AG04449 (cell line): ENCODE results near the gene OPA3.
"Not testable (repeated sequence)": the region's sequence is repeated elsewhere in the genome, so short reads cannot be mapped to it uniquely, and the experiment has no call there.

Experiments used
- CTCF ChIA-PET: fragments of 350-600 bp; formaldehyde crosslinking; extraction: SDS; loops from one replicate; lab custom pipeline; 2021; ENCODE audit warnings: antibody characterized with exemption; lab: Yijun Ruan, JAX
- POLR2A ChIA-PET: fragments of 400-600, 350-600 bp; formaldehyde crosslinking; extraction: SDS; loops from one replicate; lab custom pipeline; 2020; ENCODE audit warnings: antibody characterized with exemption, inconsistent platforms; lab: Yijun Ruan, JAX
- DNase-seq: peaks from one replicate; pipeline ENCODE4 v3.0.0-alpha.2; 2010; ENCODE audit warnings: low read depth, low spot score
- H3K4me3 ChIP-seq: 2 replicates; pipeline ENCODE4 v1.5.1; 2011; ENCODE audit warnings: low read depth, mild to moderate bottlenecking, control low read depth, low read length
- CTCF ChIP-seq: IDR thresholded peaks from one replicate; pipeline ENCODE4 v1.5.1; 2011; ENCODE audit warnings: mild to moderate bottlenecking, moderate library complexity, low read length, control low read depth, inconsistent platforms; ENCODE audit not compliant: insufficient read depth; ENCODE audit errors: missing control alignments

The OPA3 gene

GRCh38 chr19:45621976-45622503 is 37.4 kb upstream of the OPA3 start:
- TF ChIP-seq CTCF = no peak
- no peak overlapping the region for H3K4me3 ChIP-seq
- ChIA-PET POLR2A (no interaction called here), CTCF (interaction anchor here (1.1 kb wide), 1 partner anchor 9 kb away, joined by 3 read pairs; no protein-coding TSS in a partner anchor)
- no peak for DNase-seq

GRCh38 chr19:45621389-45621788 is 36.8 kb upstream of the OPA3 start:
- TF ChIP-seq CTCF = no peak

GRCh38 chr19:45616704-45617017 is 32.1 kb upstream of the OPA3 start:
- POLR2A ChIA-PET = no interaction called here
- no peak overlapping the region for H3K4me3 ChIP-seq

More at GRCh38 chr19:45621389-45621788, 36.8 kb upstream of the OPA3 start:
- ChIA-PET CTCF (interaction anchor here (1.0 to 10.0 kb wide), 3 partner anchors 10 to 61 kb away, joined by 3 to 69 read pairs (median 5); partner anchors contain the start of gene EML2), POLR2A (no interaction called here)
- H3K4me3 ChIP-seq = no peak overlapping the region
- DNase-seq = no peak

GRCh38 chr19:45615795-45616703 is 31.4 kb upstream of the OPA3 start:
- H3K4me3 ChIP-seq = no peak overlapping the region
- no peak for DNase-seq
- no peak for TF ChIP-seq CTCF
- ChIA-PET CTCF (interaction anchor here (1.3 to 10.0 kb wide), 4 partner anchors 8 to 176 kb away, joined by 5 to 69 read pairs (median 6); partner anchors contain the start of gene EML2), POLR2A (no interaction called here)

More at GRCh38 chr19:45616704-45617017, 32.1 kb upstream of the OPA3 start:
- no peak for DNase-seq
- no peak for TF ChIP-seq CTCF
- CTCF ChIA-PET = interaction anchor here (1.3 to 10.0 kb wide), 4 partner anchors 9 to 177 kb away, joined by 5 to 69 read pairs (median 6); partner anchors contain the start of gene EML2

GRCh38 chr19:45615056-45615455 is 30.5 kb upstream of the OPA3 start:
- POLR2A ChIA-PET, DNase-seq, H3K4me3 ChIP-seq: not testable (repeated sequence)
- CTCF ChIA-PET = interaction anchor here (1.1 to 10.0 kb wide), 3 partner anchors 8 to 78 kb away, joined by 3 to 69 read pairs (median 11); partner anchors contain the start of genes EML2, QPCTL and SNRPD2

- TF ChIP-seq CTCF = no peak
- peak; percentile 74 for DNase-seq
- POLR2A ChIA-PET = interaction anchor here (0.9 to 1.3 kb wide), 4 partner anchors 13 to 28 kb away, joined by 3 to 5 read pairs (median 4); no protein-coding TSS in a partner anchor
- no peak overlapping the region for H3K4me3 ChIP-seq
- CTCF ChIA-PET = interaction anchor here (1.1 to 10.0 kb wide), 6 partner anchors 9 to 79 kb away, joined by 3 to 69 read pairs (median 7); partner anchors contain the start of genes EML2, QPCTL and SNRPD2
Observed at GRCh38 chr19:45613926-45614725, 29.5 kb upstream of the OPA3 start.
